IPS DF 4.7 (cell line): ENCODE measurements around the gene LMAN2L.

Experiments
- DNase-seq: peaks from one replicate; pipeline ENCODE4 v3.0.0-alpha.2; 2013; ENCODE audit warnings: low spot score; ENCODE audit errors: extremely low read depth

LMAN2L gene

DNA sequence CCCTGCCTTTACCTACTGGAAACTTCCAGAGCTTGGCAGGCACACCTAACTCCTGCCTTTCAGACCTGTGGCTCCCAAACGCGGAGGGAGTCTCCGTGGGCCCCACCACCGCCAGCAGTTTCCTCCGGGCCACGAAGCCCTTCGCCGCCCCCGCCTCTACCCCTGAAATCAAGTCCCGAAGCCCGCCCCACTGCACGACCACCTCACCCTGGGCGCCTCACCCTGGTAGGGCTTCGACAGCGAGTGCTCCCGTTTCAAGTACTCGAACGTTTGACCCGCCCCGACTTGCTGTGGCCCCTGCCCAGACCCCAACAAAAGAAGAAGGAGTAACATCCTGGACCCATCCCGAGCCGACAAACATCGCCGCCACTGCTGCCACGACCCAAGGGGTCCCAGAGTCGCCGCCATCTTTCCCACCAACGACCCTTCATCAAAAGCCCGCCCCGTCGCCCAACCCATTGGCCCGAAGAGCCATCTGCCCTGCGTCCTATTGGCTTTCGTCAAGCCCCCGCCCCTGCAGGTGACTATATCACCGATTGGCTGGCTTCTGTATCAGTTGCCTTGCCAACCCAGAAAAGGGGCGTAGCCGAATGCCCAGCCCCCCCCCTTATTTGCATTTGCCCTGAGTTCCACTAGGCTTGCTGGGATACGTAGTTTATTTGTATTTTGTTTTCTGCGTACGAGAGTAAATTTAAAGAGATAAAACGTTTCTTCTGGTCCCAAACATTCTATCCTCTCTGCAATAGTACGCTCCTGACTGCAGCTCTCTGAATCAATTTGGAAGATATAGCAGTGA is at the start of gene LMAN2L:
LMAN2L (minus strand) TSS at position 432 of the 796 bp plus-strand sequence; CDS start at position 408, 24 bp downstream.
- no peak for DNase-seq

DNA sequence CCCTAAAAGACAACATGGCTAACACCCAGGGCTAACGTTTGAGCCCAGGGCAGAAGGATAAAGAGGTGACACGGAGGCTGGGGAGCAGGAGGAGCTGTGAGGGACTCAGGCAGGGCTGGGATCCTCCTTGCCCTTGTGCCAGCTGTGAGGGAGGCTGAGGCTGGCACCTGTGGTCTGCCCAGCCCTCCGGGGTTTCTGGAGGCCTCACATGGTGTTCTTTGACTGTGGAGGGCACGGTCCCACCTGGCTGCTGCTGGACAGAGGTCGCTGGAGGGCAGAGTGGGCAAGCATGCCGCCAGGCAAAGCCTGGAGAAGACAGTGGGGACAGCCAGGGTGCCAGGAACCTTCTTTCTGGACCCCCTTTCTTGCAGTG is 49.4 kb upstream of the LMAN2L start:
- DNase-seq, result no peak

DNA sequence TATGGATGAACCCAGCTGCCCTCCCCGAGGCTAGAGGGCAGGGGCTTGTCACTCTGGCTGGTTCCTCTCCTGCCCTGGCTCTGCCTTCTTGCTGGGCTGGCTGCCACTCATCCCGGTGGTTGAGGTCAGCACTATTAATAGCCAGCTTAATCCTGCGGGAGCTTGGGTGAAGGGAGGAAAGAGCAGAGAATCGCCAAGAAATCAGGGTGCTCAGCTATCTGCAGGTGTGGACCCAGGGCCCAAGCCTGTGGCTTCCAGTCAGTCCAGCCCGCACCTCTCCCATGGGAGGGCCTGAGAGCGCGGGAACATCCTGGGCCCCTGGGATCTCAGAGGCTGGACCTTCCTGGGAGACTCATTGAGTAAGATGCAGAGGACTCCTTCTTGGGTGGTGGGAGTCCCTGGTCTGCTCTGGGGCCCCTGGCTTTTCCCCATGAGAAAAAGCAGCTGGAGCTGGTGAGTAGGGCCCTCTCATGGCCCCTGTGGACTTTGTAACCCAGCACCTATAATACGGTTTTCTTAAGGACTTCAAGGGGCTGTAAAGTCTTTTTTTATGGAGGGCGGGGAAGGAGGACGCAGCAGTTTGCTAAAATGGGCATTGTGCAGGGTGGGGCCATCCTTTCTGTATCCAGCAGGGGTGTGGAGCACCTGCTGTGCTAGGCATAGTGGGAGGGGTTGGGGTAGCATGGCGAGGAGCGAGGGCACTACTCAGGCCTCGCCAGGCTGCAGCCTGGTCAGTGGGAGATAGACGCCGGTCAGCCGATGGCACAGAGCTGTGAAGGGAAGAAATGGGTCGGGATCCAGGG is 48.8 kb upstream of the LMAN2L start:
- DNase-seq, result no peak

DNA sequence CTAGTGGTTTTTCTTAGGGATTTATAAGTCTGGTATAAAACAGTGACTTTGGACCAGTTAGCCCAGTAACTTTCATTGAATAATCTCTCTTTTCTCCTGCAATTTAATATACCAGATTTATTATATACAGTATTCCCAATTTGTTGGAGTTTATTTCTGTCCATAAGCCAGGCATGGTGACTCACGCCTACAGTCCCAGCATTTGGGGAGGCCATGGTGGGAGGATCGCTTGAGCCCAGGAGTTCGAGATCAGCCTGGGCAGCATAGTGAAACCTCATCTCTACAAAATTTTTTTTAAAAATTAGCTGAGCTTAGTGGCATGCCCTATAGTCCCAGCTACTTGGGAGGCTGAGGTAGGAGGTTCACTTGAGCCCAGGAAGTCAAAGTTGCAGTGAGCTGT is 47.5 kb upstream of the LMAN2L start:
- no peak for DNase-seq

DNA sequence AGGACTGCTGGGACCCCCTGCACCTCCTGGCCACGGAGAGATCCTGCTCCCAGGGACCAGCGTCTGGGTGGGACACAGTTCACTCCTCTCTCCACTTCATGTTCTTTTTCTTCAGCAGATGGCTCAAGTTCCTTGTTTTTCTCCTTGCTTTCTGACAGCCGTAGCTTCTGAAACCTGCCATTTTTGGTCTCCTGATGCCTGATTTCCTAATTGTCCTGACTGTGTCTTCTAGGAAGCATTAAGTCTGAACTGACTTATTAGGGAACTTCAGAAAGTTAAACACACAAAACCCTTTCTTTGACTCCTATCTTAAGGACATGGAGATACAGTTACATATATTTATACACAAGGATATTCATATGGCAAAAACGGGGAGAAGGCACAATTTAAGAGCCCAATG is 43.5 kb upstream of the LMAN2L start:
- DNase-seq, result no peak

- DNase-seq, result no peak
Observed at GRCh38 chr2:96775160-96775559, 35.3 kb upstream of the LMAN2L start.

DNA sequence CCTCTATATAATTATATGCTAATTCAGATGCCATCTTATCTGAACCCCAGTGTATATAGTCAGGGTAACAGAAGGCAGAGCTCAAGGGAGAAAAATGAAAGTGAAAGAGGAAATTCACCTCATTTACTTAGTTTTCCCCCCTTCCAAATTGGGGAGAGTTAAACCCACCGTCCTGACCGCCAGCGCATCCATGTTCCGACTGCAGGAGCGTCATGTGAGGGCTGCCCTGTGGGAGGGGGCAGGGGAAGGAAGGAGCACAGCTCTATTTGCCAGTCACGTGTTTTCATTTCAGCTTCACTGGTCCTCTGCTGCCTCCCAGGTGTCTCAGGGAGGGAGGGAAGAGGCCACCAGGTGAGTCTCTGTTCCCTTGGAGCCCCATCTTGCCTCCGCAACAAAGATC is 34.1 kb upstream of the LMAN2L start:
- DNase-seq, result no peak

DNA sequence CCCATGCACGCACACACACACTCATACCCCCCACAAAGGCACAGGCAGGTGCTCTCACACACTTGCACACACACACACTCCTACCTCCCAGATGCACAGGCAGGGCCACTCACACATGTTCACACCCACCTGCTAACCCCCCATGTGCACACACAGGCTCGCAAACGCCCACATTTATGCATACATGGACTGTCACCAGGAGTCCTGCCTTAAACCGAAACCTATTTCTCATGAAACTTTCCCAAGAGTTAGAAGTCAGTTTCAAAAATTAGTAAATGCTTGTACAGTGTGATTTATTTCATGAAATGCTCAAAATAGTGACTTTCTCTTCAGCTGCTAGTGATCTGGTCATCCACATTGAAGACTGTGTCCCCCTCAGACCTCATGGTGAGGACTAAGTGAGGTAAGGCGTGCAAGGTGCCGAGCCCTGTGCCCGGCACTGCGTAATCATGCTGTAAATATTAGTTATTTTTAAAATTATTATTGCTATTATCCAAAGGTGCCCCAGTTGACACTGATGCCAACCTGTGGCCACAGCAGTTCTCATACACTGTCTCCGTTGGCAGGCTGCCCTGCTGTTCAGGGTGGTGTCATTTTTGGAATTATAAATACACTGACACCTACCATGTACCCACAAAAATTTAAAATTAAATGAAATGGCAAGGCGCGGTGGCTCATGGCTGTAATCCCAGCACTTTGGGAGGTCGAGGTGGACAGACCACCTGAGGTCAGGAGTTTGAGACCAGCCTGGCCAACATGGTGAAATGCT is 33.2 kb upstream of the LMAN2L start:
- DNase-seq, result no peak

DNA sequence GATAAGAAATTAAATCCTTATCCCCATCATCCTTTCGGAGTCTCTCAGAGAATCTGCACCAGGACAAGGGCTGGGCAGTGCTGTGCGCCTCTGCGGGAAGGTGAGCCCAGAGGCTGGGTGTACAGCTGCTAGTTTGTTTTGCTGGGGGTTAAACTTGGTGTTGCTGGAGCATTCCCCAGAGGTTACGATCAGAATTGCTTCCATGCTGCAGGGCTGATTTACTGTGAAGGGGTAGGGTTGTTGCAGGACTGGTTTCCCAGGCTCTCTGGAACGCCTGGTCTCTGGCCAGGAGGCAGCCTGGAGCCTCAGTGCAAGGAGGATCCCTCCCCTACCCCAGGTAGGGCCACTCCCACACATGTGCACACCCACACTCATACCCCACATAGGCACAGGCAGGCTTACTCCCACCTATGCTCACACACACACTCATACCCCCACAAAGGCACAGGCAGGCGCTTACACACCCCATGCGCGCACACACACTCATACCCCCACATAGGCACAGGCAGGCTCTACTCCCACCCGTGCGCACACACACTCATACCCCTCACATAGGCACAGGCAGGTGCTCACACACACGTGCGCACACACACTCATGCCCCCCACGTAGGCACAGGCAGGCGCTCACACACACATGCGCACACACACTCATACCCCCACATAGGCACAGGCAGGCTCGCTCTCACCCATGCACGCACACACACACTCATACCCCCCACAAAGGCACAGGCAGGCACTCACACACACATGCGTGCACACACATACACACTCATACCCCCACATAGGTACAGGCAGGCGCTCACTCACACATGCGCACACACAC is 32.1 kb upstream of the LMAN2L start:
- DNase-seq, result no peak

DNA sequence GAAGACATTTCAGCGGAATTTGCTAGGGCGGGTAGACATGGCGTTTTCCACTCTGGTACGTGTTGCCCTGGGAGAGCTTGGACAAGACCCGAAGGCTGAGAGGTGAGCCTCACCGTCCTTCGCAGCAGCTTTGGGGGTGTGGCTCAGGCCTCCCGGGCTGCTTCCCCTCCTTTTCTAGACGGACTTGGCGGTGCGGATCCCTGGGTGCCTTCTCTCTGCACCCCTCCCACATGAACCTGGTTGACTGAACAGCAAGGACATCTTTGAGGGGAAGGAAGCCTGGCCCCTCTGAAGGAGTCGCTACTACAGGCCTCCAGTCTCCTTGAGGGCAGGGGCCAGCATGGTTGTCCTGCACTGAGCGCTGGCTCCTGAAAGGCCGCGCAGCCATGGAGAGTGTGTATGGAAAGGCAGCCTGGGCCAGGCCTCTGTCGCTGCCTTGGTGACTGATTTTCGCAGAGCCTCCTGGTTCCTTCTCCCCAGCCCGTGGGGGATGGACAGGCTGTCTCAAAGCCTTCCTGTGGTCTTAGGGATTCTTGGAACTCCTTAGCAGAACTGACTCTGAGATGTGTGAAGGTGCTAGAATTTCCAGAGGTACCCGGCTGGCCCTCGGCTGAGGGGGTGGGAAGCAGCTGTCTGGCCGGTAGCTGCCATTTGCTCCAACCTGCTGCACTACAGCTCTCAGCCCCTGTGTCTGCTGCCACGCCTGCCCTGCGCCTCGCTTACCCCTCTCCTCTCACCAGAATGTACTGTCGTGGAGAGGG is 30.8 kb upstream of the LMAN2L start:
- DNase-seq, result no peak

- no peak for DNase-seq
Observed at GRCh38 chr2:96769814-96770213, 29.9 kb upstream of the LMAN2L start.

DNA sequence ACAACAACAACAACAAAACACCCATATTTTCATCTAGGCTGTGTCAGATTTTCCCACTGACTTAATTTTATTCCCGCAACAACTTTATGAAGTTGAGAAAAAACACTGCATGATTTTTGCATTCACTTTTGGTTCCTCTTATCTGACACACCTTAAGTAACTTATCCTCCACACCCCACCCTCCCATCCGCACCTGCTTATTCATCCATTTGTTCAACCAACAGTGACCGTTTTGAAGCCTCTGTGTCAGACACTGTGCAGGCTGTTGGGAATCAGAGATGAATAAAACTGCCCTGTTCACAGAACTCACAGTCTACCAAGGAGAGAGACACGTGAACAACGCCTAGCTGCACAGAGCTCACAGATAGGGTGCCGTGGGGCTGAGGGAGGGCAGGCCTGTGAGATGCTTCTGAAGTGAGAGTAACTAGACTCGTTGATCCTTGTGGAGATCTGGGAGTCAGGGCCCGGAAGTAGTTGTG is 28.3 kb upstream of the LMAN2L start:
- no peak for DNase-seq

GRCh38 chr2:96767135-96767871 is 27.4 kb upstream of the LMAN2L start:
- DNase-seq, result no peak

- no peak for DNase-seq
Observed at GRCh38 chr2:96764253-96764637, 24.4 kb upstream of the LMAN2L start.

DNA sequence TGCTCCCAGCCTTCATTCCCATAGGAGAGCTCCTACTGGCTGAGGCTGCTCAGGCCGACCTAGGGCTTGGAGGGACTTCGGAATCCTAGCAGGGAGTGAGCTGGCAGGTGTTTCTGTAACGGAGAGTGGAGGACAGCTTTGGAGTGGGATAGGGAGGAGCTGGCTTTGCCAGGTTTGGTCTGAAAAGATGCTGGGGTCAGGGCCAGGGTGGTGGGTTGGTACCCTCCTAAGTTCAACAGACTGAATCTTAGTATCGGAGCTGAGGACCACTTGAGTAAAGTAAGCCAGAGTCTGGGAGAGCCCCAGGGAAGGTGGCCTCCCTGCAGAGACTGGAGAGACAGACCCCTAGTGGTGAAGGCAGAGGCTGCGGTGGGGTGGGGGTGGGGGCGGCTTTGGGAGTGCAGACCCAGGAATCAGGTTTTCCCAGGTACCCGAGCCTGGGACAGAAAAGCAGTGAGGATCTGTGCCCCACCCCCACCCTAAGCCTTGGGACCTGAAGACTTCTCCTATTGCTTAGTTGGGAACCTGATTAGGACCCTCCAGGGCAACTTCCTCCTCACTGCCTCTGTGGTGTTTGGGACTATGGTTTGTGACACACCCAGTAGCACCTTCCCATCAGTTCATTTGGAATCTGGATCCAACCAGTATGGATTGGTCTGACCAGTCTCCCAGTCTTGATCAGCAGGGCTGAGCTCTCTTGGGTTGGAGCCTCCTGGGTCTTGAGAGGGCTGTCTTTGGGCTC is 23.8 kb upstream of the LMAN2L start:
- no peak for DNase-seq

GRCh38 chr2:96762529-96763311 is 22.9 kb upstream of the LMAN2L start:
- no peak for DNase-seq

DNA sequence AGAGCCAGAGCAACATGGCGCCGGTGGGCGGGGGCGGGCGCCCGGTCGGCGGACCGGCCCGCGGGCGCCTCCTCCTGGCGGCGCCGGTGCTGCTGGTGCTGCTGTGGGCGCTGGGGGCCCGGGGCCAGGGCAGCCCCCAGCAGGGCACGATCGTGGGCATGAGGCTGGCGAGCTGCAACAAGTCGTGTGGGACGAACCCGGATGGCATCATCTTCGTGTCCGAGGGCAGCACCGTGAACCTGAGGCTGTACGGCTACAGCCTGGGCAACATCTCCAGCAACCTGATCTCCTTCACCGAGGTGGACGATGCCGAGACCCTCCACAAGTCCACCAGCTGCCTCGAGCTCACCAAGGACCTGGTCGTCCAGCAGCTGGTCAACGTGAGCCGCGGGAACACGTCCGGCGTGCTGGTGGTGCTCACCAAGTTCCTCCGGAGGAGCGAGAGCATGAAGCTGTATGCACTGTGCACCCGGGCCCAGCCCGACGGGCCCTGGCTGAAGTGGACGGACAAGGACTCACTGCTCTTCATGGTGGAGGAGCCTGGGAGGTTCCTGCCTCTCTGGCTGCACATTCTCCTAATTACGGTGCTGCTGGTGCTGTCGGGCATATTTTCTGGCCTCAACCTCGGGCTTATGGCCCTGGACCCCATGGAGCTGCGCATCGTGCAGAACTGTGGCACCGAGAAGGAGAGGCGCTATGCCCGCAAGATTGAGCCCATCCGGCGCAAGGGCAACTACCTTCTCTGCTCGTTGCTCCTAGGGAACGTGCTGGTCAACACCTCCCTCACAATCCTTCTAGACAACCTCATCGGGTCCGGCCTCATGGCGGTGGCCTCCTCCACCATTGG is 21.3 kb upstream of the LMAN2L start:
- DNase-seq, result no peak
